HG03064 (cell line): ENCODE results near the gene DNM3.

Experiments used
- ATAC-seq: cut with Tn5 transposase; IDR thresholded peaks from one replicate; pipeline ENCODE4 v1.9.1; 2021; ENCODE audit warnings: low read depth; ENCODE audit not compliant: unreplicated experiment

DNM3 gene

GRCh38 chr1:172155766-172156165, 314.5 kb downstream of the DNM3 start:
- no peak for ATAC-seq

GRCh38 chr1:172162236-172162635, 320.9 kb downstream of the DNM3 start:
- ATAC-seq, result no peak

GRCh38 chr1:172163498-172164215, 322.4 kb downstream of the DNM3 start:
- no peak for ATAC-seq

- ATAC-seq, result no peak
Measured at GRCh38 chr1:172165403-172165802, 324.1 kb downstream of the DNM3 start.

- ATAC-seq, result no peak
Measured at GRCh38 chr1:172167796-172168596, 326.7 kb downstream of the DNM3 start.

- no peak for ATAC-seq
Measured at GRCh38 chr1:172168597-172168872, 327.2 kb downstream of the DNM3 start.

GRCh38 chr1:172169836-172170235, 328.5 kb downstream of the DNM3 start:
- ATAC-seq, result no peak

GRCh38 chr1:172172352-172172831, 331.1 kb downstream of the DNM3 start:
- no peak for ATAC-seq

GRCh38 chr1:172176206-172176605, 334.9 kb downstream of the DNM3 start:
- no peak for ATAC-seq

- no peak for ATAC-seq
Measured at GRCh38 chr1:172177849-172178248, 336.6 kb downstream of the DNM3 start.

- no peak for ATAC-seq
Measured at GRCh38 chr1:172178886-172179285, 337.6 kb downstream of the DNM3 start.

- no peak for ATAC-seq
Measured at GRCh38 chr1:172179918-172180317, 338.6 kb downstream of the DNM3 start.

GRCh38 chr1:172180501-172181285, 339.4 kb downstream of the DNM3 start:
- ATAC-seq, result peak; percentile 65

- peak; percentile 2 for ATAC-seq
Measured at GRCh38 chr1:172184506-172185191, 343.4 kb downstream of the DNM3 start.

- peak; percentile 59 for ATAC-seq
Measured at GRCh38 chr1:172185211-172185610, 343.9 kb downstream of the DNM3 start.

- ATAC-seq, result no peak
Measured at GRCh38 chr1:172185996-172186395, 344.7 kb downstream of the DNM3 start.

GRCh38 chr1:172201572-172201971, 360.3 kb downstream of the DNM3 start:
- ATAC-seq, result no peak

GRCh38 chr1:172203135-172203823, 362.0 kb downstream of the DNM3 start:
- ATAC-seq, result no peak

- no peak for ATAC-seq
Measured at GRCh38 chr1:172203902-172204301, 362.6 kb downstream of the DNM3 start.

- no peak for ATAC-seq
Measured at GRCh38 chr1:172206256-172206655, 365.0 kb downstream of the DNM3 start.
